Transverse colon (tissue), 3 donors: Measurements from ENCODE around the gene ZNF217.

Experiments used
- CTCF ChIP-seq, 5 experiments: fragments of 200-600 bp in 3 of 5; fragments of 450-650 bp in 2 of 5; sonication (generic) in 3 of 5; IDR thresholded peaks; 1 replicate in 2 of 5; 2 replicates in 3 of 5; pipeline ENCODE4 v1.5.1; 2016 to 2017; ENCODE audit warnings: antibody characterized with exemption in 5 of 5, inconsistent platforms in 3 of 5, mild to moderate bottlenecking in 2 of 5, moderate library complexity in 1 of 5
- POLR2A ChIP-seq: fragments of 450-650 bp; IDR thresholded peaks from one replicate; pipeline ENCODE4 v1.6.1; 2016; ENCODE audit warnings: antibody characterized with exemption, mild to moderate bottlenecking, moderate library complexity

GRCh38 chr20:53599378-53599777 lies 5.7 kb upstream of the ZNF217 start:
- TF ChIP-seq CTCF (IDR thresholded peaks at IDR 0.05) (no peak), POLR2A (no peak)
